GM23338 (cell line): Measurements from ENCODE around the gene ST14. TPM values are rescaled to one million over a fixed set of nuclear protein-coding genes. Genes with fewer than 3 reads are reported as not detected.

Experiments
- ATAC-seq: fragments of 200-7000 bp; cut with Tn5 transposase; 3 replicates; pipeline ENCODE4 v1.9.1; 2020
- DNase-seq: peaks from one replicate; pipeline ENCODE4 v3.0.0-alpha.2; 2015; ENCODE audit warnings: low spot score
- H2AFZ ChIP-seq: fragments of 200-600 bp; sonication (generic); 2 replicates; pipeline ENCODE4 v1.8.0; 2016; ENCODE audit warnings: antibody characterized with exemption, mild to moderate bottlenecking, moderate library complexity
- H3F3A ChIP-seq: fragments of 200-600 bp; sonication (generic); replicated peaks from 2 replicates; pipeline ENCODE4 v1.8.0; 2017; ENCODE audit warnings: antibody characterized with exemption, mixed run types, low read depth
- H3K27ac ChIP-seq: fragments of 200-600 bp; sonication (generic); 2 replicates; pipeline ENCODE4 v1.6.1; 2016; ENCODE audit warnings: low read depth
- H3K27me3 ChIP-seq: fragments of 200-600 bp; sonication (generic); 2 replicates; pipeline ENCODE4 v1.8.0; 2016; ENCODE audit warnings: mild to moderate bottlenecking, mixed run types, moderate library complexity; ENCODE audit not compliant: insufficient read depth
- H3K36me3 ChIP-seq: fragments of 200-600 bp; sonication (generic); 2 replicates; pipeline ENCODE4 v1.8.0; 2016; ENCODE audit warnings: mild to moderate bottlenecking; ENCODE audit not compliant: insufficient read depth
- H3K4me1 ChIP-seq: fragments of 200-600 bp; sonication (generic); 2 replicates; pipeline ENCODE4 v1.8.0; 2016; ENCODE audit warnings: mild to moderate bottlenecking, moderate library complexity; ENCODE audit not compliant: insufficient read depth
- H3K4me2 ChIP-seq: fragments of 200-600 bp; sonication (generic); 2 replicates; pipeline ENCODE4 v1.7.1; 2017; ENCODE audit warnings: mixed run types
- H3K4me3 ChIP-seq: fragments of 200-600 bp; sonication (generic); 2 replicates; pipeline ENCODE4 v1.6.1; 2016; ENCODE audit warnings: mixed run types
- H3K79me2 ChIP-seq: fragments of 200-600 bp; sonication (generic); replicated peaks from 2 replicates; pipeline ENCODE4 v1.8.0; 2017; ENCODE audit warnings: mild to moderate bottlenecking; ENCODE audit not compliant: insufficient read depth
- H3K9me2 ChIP-seq: fragments of 200-600 bp; sonication (generic); 2 replicates; pipeline ENCODE4 v1.8.0; 2017; ENCODE audit not compliant: insufficient read depth
- H4K20me1 ChIP-seq: fragments of 200-600 bp; sonication (generic); replicated peaks from 2 replicates; pipeline ENCODE4 v1.8.0; 2017; ENCODE audit warnings: mild to moderate bottlenecking; ENCODE audit not compliant: insufficient read depth
- H3K27ac Mint-ChIP-seq: 2 replicates; pipeline ENCODE4 v1.8.0; 2020; ENCODE audit warnings: inconsistent platforms, mild to moderate bottlenecking, moderate library complexity, mixed read lengths
- H3K27me3 Mint-ChIP-seq: 3 replicates; pipeline ENCODE4 v1.8.0; 2022; ENCODE audit warnings: low read depth, mild to moderate bottlenecking, moderate library complexity, mixed read lengths, inconsistent platforms; ENCODE audit not compliant: insufficient read depth, poor library complexity
- H3K36me3 Mint-ChIP-seq: 3 replicates; pipeline ENCODE4 v1.8.0; 2021; ENCODE audit warnings: low read depth, mild to moderate bottlenecking, inconsistent platforms, moderate library complexity, mixed read lengths
- H3K4me1 Mint-ChIP-seq: 3 replicates; pipeline ENCODE4 v1.8.0; 2020; ENCODE audit warnings: mild to moderate bottlenecking, inconsistent platforms, mixed read lengths
- H3K4me3 Mint-ChIP-seq: 3 replicates; pipeline ENCODE4 v1.8.0; 2021; ENCODE audit warnings: moderate library complexity, mild to moderate bottlenecking, inconsistent platforms, mixed read lengths
- H3K9me3 Mint-ChIP-seq: 3 replicates; pipeline ENCODE4 v1.8.0; 2020; ENCODE audit warnings: moderate library complexity, mild to moderate bottlenecking, inconsistent platforms, mixed read lengths
- CREB1 ChIP-seq: fragments of 250-450 bp; sonication (Bioruptor Pico); IDR thresholded peaks from 2 replicates; pipeline ENCODE4 v1.5.0; 2020; ENCODE audit warnings: low read depth, mild to moderate bottlenecking, moderate library complexity
- ETS1 ChIP-seq: IDR thresholded peaks from 2 replicates; pipeline ENCODE4 v1.6.1; 2016; ENCODE audit warnings: antibody characterized with exemption
- EZH2 ChIP-seq: fragments of 200-600 bp; sonication (generic); IDR thresholded peaks from one replicate; pipeline ENCODE4 v1.8.0; 2017; ENCODE audit warnings: antibody characterized with exemption, mild to moderate bottlenecking, low read depth; ENCODE audit not compliant: unreplicated experiment
- EZH2phosphoT487 ChIP-seq: fragments of 200-600 bp; sonication (generic); IDR thresholded peaks from one replicate; pipeline ENCODE4 v1.8.1; 2018; ENCODE audit warnings: antibody characterized with exemption; ENCODE audit not compliant: unreplicated experiment
- JUNB ChIP-seq: IDR thresholded peaks from one replicate; pipeline ENCODE4 v1.6.1; 2016; ENCODE audit warnings: antibody characterized with exemption; ENCODE audit not compliant: unreplicated experiment
- NANOG ChIP-seq: IDR thresholded peaks from 2 replicates; pipeline ENCODE4 v1.6.1; 2016; ENCODE audit warnings: antibody characterized with exemption, borderline replicate concordance
- POLR2AphosphoS5 ChIP-seq: IDR thresholded peaks from 2 replicates; pipeline ENCODE4 v1.6.1; 2016; ENCODE audit warnings: antibody characterized with exemption, low read depth
- REST ChIP-seq: IDR thresholded peaks from one replicate; pipeline ENCODE4 v1.6.1; 2018; ENCODE audit warnings: antibody characterized with exemption; ENCODE audit not compliant: unreplicated experiment
- STAT1 ChIP-seq: IDR thresholded peaks from one replicate; pipeline ENCODE4 v1.6.1; 2016; ENCODE audit warnings: antibody characterized with exemption; ENCODE audit not compliant: unreplicated experiment
- ZNF114 ChIP-seq: fragments of 250-450 bp; sonication (Bioruptor Pico); IDR thresholded peaks from 2 replicates; pipeline ENCODE4 v1.5.0; 2020; ENCODE audit warnings: mild to moderate bottlenecking, moderate library complexity
- ZNF331 ChIP-seq: fragments of 250-450 bp; sonication (Bioruptor Pico); IDR thresholded peaks from 2 replicates; pipeline ENCODE4 v1.5.0; 2020; ENCODE audit warnings: low read depth, mild to moderate bottlenecking, moderate library complexity
- polyA plus RNA-seq: library from polyadenylated mRNA; unstranded; fragments of >200 nt; fragmentation: Nextera tagmentation; extraction: Ambion mirVana; gene quantifications from 2 replicates; pipeline ENCODE4 v1.2.1, GENCODE V29; 2016
- total RNA-seq: library from RNA; depleted of rRNA; stranded (reverse); fragments of >200 nt; shearing (Covaris generic); gene quantifications from 2 replicates; pipeline ENCODE4 v1.2.3, GENCODE V29; 2014
- TF ChIP-seq, protein P1 (sequence below), 2 experiments: fragments of 200-600 bp in 1 of 2; sonication (generic) in 1 of 2; conservative IDR thresholded peaks; 2 replicates each; pipeline versions ENCODE4 v1.5.1 to v1.6.1; 2016 to 2017; ENCODE audit warnings: antibody characterized with exemption in 2 of 2, low read depth in 2 of 2, mild to moderate bottlenecking in 2 of 2, moderate library complexity in 1 of 2
- TF ChIP-seq, protein P2 (sequence below): fragments of 250-450 bp; sonication (Bioruptor Pico); IDR thresholded peaks from 2 replicates; pipeline ENCODE4 v1.5.0; 2020; ENCODE audit warnings: mild to moderate bottlenecking, moderate library complexity

The ST14 gene
- total and polyA plus RNA-seq, 2 experiments from 2014 or later = 7.9 to 32.7 TPM

DNA sequence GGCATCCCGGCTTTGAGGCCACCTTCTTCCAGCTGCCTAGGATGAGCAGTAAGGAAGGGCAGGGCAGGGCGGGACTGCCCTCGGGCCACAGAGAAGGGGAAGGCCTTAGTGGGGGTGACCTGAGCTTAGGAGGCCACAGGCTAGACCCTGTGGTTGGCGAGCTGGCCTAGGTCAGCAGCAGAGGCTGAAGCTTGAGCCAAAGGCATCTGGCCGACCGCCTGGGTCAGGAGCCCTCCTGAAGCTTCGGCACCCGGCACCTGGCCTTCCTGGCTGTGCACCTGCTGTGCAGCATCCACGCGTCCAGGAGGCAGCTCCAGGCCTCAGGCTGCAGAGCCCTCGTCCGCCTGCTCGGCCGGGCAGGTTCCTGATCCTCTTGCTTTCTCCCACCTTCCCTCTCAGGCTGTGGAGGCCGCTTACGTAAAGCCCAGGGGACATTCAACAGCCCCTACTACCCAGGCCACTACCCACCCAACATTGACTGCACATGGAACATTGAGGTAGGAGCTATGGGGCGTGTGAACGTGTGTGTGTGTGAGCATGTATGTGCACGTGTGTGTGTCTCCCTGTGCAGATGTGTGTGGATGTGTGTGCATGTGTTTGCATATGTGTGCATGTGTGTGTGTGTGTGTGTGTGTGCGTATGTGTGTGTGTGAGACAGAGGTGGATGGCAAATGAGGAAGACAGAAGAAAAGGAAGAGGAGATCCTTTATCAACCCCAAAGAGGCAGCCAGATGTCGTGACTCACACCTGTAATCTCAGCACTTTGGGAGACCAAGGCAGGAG lies 34.9 kb downstream of the ST14 start:
- TF ChIP-seq STAT1 = no peak
- TF ChIP-seq NANOG = no peak
- TF ChIP-seq ZNF114 (CRISPR knock-in tag) = no peak
- no peak for TF ChIP-seq EZH2phosphoT487
- no peak for TF ChIP-seq JUNB
- no peak for TF ChIP-seq ETS1
- TF ChIP-seq REST = no peak
- TF ChIP-seq POLR2AphosphoS5 = no peak
- TF ChIP-seq, protein P1, sequence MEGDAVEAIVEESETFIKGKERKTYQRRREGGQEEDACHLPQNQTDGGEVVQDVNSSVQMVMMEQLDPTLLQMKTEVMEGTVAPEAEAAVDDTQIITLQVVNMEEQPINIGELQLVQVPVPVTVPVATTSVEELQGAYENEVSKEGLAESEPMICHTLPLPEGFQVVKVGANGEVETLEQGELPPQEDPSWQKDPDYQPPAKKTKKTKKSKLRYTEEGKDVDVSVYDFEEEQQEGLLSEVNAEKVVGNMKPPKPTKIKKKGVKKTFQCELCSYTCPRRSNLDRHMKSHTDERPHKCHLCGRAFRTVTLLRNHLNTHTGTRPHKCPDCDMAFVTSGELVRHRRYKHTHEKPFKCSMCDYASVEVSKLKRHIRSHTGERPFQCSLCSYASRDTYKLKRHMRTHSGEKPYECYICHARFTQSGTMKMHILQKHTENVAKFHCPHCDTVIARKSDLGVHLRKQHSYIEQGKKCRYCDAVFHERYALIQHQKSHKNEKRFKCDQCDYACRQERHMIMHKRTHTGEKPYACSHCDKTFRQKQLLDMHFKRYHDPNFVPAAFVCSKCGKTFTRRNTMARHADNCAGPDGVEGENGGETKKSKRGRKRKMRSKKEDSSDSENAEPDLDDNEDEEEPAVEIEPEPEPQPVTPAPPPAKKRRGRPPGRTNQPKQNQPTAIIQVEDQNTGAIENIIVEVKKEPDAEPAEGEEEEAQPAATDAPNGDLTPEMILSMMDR (conservative IDR thresholded peaks at IDR 0.05; ENCODE audit: low read depth in 2 of 2) = no peak
- TF ChIP-seq, protein P2, sequence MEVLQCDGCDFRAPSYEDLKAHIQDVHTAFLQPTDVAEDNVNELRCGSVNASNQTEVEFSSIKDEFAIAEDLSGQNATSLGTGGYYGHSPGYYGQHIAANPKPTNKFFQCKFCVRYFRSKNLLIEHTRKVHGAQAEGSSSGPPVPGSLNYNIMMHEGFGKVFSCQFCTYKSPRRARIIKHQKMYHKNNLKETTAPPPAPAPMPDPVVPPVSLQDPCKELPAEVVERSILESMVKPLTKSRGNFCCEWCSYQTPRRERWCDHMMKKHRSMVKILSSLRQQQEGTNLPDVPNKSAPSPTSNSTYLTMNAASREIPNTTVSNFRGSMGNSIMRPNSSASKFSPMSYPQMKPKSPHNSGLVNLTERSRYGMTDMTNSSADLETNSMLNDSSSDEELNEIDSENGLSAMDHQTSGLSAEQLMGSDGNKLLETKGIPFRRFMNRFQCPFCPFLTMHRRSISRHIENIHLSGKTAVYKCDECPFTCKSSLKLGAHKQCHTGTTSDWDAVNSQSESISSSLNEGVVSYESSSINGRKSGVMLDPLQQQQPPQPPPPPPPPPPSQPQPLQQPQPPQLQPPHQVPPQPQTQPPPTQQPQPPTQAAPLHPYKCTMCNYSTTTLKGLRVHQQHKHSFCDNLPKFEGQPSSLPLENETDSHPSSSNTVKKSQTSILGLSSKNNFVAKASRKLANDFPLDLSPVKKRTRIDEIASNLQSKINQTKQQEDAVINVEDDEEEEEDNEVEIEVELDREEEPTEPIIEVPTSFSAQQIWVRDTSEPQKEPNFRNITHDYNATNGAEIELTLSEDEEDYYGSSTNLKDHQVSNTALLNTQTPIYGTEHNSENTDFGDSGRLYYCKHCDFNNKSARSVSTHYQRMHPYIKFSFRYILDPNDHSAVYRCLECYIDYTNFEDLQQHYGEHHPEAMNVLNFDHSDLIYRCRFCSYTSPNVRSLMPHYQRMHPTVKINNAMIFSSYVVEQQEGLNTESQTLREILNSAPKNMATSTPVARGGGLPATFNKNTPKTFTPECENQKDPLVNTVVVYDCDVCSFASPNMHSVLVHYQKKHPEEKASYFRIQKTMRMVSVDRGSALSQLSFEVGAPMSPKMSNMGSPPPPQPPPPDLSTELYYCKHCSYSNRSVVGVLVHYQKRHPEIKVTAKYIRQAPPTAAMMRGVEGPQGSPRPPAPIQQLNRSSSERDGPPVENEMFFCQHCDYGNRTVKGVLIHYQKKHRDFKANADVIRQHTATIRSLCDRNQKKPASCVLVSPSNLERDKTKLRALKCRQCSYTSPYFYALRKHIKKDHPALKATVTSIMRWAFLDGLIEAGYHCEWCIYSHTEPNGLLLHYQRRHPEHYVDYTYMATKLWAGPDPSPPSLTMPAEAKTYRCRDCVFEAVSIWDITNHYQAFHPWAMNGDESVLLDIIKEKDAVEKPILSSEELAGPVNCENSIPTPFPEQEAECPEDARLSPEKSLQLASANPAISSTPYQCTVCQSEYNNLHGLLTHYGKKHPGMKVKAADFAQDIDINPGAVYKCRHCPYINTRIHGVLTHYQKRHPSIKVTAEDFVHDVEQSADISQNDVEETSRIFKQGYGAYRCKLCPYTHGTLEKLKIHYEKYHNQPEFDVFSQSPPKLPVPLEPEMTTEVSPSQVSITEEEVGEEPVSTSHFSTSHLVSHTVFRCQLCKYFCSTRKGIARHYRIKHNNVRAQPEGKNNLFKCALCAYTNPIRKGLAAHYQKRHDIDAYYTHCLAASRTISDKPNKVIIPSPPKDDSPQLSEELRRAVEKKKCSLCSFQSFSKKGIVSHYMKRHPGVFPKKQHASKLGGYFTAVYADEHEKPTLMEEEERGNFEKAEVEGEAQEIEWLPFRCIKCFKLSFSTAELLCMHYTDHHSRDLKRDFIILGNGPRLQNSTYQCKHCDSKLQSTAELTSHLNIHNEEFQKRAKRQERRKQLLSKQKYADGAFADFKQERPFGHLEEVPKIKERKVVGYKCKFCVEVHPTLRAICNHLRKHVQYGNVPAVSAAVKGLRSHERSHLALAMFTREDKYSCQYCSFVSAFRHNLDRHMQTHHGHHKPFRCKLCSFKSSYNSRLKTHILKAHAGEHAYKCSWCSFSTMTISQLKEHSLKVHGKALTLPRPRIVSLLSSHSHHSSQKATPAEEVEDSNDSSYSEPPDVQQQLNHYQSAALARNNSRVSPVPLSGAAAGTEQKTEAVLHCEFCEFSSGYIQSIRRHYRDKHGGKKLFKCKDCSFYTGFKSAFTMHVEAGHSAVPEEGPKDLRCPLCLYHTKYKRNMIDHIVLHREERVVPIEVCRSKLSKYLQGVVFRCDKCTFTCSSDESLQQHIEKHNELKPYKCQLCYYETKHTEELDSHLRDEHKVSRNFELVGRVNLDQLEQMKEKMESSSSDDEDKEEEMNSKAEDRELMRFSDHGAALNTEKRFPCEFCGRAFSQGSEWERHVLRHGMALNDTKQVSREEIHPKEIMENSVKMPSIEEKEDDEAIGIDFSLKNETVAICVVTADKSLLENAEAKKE (CRISPR knock-in tag) = no peak
- no peak for TF ChIP-seq CREB1 (CRISPR knock-in tag)
- TF ChIP-seq EZH2 = no peak
- no peak for TF ChIP-seq ZNF331 (CRISPR knock-in tag)
- Mint-ChIP-seq H3K27ac (no peak overlapping the region), H3K4me1 (no peaks in the 10 kb centered on the region; the same call in 2 of the 3 replicates), H3K9me3 (no peaks in the 10 kb centered on the region), H3K36me3 (peaks cover 8% of the 10 kb centered on the region; the same call in 2 of the 3 replicates), H3K4me3 (no peak overlapping the region), H3K27me3 (peaks cover 3% of the 10 kb centered on the region)
- H3K4me1 ChIP-seq = no peaks in the 10 kb centered on the region
- H3K27ac ChIP-seq = no peak overlapping the region
- no peak overlapping the region for H2AFZ ChIP-seq
- H3K4me2 ChIP-seq = no peak overlapping the region
- DNase-seq (no peak), ATAC-seq (no peak)
- no peaks in the 10 kb centered on the region for H3K79me2 ChIP-seq
- no peaks in the 10 kb centered on the region for H3K36me3 ChIP-seq
- H4K20me1 ChIP-seq = no peaks in the 10 kb centered on the region
- no peaks in the 10 kb centered on the region for H3K9me2 ChIP-seq
- H3K27me3 ChIP-seq = no peaks in the 10 kb centered on the region
- H3K4me3 ChIP-seq = no peak overlapping the region
- no peaks in the 10 kb centered on the region for H3F3A ChIP-seq
